ENCODE results near the gene C1orf52.
"Not testable (repeated sequence)": the region's sequence is repeated elsewhere in the genome, so short reads cannot be mapped to it uniquely, and the experiment has no call there.

The C1orf52 gene

DNA sequence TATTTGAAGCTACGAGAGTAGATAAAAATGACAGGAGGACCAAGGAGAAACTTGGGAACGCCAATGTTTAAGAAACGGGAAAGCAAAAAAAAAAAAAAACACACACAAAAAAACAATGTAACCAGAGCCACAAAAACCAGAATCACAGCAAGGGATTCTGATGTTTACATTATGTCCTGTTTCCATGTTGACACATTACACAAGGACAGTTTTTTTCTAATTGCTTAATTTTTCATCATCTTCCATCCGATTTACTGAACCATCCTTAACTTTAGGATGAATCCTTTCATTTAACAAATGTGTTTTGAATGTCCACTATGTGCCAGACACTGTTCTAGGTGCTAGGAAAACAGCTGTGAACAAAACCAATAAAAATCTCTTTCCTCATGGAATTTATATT, 18.3 kb upstream of the C1orf52 start:
- DNase-seq (ENCODE audit: low spot score), result no peak

- DNase-seq (ENCODE audit: low spot score), result no peak
These were observed 17.6 kb upstream of the C1orf52 start for GRCh38 chr1:85276978-85277639.

GRCh38 chr1:85276215-85276977, 16.9 kb upstream of the C1orf52 start, which contains the start of gene BCL10:
Gene BCL10 (minus strand): TSS chr1:85276632. CDS start chr1:85276352, 280 bp downstream.
- peak; percentile 97 for DNase-seq (ENCODE audit: low spot score)

GRCh38 chr1:85275701-85276214, 16.3 kb upstream of the C1orf52 start:
- DNase-seq (ENCODE audit: low spot score), result peak; percentile 18

DNA sequence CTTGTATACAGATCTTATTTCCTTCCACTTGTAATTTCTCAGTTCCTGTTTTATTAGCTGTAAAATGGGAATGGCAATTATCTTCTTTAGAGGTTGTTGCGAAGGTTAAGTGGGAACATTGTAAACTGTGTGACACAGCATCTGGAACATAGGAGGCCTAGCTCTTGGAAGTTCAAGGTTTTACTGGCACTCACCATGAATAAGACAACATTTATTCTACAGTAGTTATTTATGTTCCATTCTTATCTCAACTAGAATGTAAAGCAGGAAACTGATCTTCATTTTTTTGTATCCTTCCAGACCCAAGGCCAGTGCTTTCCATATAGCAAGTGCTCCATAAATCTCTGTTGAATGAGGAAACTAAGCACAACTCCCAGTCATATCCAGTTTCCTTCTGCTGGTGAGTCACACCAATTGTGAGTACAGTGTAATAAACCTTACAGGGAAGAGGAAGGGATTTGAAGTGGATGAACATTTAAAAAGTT, 15.5 kb upstream of the C1orf52 start:
- DNase-seq (ENCODE audit: low spot score), result no peak

- no peak for DNase-seq (ENCODE audit: low spot score)
These were observed 13.9 kb upstream of the C1orf52 start for GRCh38 chr1:85273397-85273796.

- DNase-seq (ENCODE audit: low spot score), result no peak
These were observed 9.5 kb upstream of the C1orf52 start for GRCh38 chr1:85268801-85269585.

DNA sequence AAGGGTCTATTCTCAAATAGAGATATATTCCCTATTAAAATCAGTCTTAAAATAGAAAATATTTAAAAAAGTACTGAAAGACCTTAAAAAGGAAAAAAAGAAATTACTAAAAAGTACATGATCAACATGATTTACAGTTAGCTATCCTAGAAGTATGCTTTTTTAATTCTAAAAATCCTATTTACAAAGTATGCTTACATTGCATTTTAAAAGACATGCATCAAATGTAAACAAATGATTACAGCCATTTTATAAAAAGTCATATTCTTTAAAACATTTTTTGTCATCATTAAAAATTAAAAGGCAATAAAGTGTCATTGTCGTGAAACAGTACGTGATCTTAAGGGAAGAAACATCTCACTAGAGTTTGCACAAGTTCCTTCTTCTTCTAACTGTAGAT, 7.9 kb upstream of the C1orf52 start:
- DNase-seq (ENCODE audit: low spot score), result no peak

DNA sequence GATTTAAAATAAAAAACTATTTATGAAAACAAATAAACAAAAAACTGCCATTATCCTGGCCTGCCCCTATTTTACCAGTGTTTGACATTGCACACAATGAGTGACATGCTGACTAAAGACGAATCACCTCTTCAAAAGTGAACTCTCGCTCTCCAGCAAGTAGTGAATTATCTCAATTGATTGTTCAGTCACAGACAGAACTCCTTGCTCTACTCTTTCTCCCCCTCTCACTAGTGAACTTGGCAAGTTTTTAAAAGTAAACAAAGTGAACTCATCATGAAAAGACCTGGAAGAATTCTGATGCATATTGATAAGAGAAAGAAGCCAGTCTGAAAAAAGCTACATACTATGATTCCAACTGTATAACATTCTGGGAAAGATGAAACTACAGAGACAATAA, 4.7 kb upstream of the C1orf52 start:
- DNase-seq (ENCODE audit: low spot score), result no peak

DNA sequence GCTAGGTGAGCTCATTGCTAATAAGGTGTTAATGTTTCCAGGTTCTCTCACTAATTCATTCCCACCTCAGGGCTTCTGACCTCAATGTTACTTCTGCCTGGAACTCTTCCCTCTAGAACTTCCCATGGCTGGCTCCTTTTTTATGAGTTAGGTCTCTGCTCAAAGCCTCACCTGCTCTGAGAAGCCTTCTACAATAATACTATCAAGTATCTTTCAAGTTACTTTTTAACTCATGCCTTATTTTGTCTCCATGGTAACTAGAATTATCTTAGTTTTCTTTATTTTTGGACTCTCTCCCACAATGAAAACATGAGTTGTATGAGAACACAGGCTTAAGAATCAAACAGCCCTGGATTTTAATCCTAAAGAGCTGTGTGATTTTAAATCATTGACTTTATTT, 3.5 kb upstream of the C1orf52 start:
- DNase-seq (ENCODE audit: low spot score), result no peak

- DNase-seq (ENCODE audit: low spot score), result no peak
These were observed 431 bp upstream of the C1orf52 start for GRCh38 chr1:85259912-85260274.

- DNase-seq (ENCODE audit: low spot score), result no peak
These were observed 835 bp downstream of the C1orf52 start for GRCh38 chr1:85258536-85259117.

DNA sequence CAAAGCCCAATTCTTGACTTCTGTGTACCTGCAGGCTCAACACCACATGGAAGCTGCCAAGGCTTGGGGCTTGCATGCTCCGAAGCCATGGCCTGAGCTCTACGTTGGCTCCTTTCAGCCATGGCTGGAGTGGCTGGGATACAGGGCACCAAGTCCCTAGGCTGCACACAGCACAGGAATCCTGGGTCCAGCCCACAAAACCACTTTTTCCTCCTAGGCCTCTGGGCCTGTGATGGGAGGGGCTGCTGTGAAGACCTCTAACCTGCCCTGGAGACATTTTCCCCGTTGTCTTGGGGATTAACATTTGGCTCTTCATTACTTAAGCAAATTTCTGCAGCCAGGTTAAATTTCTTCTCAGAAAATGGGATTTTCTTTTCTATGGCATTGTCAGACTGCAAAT, 10.4 kb downstream of the C1orf52 start:
- not testable (repeated sequence) for DNase-seq (ENCODE audit: low spot score)

DNA sequence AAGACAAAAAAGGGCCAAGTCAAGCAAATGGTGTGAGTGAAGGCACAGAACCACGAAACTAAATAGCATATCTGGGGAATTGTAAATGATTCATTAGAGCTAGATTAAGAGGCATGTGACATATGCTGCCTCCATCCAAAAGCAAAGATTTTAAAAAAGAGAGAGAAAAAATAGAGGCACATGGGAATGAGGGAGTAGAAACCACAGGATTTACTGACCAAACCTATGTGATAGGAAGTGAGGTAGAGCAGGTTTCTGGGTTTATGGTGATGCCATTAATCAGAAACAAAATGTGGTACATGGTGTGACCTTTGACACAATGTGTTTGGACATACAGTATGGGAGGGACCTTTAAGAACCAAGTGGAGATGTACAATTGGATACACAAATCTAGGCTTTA, 13.6 kb downstream of the C1orf52 start:
- no peak for DNase-seq (ENCODE audit: low spot score)

DNA sequence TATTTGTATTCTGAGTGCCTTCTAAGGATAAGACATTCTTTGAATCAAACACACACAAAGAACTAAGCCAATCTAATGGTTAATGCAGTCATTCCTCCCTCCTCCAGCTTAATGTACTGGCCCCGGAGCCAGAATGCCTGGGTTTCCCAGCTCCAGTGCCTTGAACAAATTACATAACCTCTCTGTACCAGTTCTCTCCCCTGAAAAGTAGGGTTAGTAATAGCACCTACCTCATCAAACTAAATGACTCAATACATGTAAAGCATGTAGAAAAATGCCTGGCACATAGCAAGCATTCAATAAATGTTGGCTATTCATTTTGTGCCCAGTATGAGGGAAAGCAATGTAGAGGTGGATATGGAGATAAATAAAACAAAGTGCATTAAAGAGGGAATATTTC, 14.0 kb downstream of the C1orf52 start:
- no peak for DNase-seq (ENCODE audit: low spot score)

GRCh38 chr1:85244271-85245061, 15.0 kb downstream of the C1orf52 start:
- no peak for DNase-seq (ENCODE audit: low spot score)

- DNase-seq (ENCODE audit: low spot score), result no peak
These were observed 16.1 kb downstream of the C1orf52 start for GRCh38 chr1:85243372-85243771.

GRCh38 chr1:85240643-85241042, 18.8 kb downstream of the C1orf52 start:
- no peak for DNase-seq (ENCODE audit: low spot score)

DNA sequence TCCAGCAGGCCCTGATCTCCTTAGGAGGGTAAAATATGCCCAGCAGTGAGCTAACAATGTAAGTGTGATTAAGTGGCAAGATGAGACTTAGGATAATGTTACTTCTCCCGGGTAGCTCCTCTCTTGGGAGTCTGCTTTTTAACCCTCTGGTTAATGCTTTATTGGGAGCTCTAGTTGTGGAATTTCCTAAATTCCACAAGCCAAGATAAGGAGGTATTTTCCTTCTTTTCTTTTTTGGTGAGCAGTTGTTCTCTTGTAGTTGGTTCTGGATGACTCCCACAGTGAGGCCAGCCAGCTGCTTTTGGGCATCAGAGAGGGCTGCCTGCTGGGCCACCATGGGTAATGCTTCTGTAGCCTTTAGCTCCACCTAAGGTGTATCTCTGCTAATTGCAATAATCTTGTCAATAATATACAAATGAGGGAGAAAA, 19.3 kb downstream of the C1orf52 start:
- peak; percentile 10 for DNase-seq (ENCODE audit: low spot score)

DNA sequence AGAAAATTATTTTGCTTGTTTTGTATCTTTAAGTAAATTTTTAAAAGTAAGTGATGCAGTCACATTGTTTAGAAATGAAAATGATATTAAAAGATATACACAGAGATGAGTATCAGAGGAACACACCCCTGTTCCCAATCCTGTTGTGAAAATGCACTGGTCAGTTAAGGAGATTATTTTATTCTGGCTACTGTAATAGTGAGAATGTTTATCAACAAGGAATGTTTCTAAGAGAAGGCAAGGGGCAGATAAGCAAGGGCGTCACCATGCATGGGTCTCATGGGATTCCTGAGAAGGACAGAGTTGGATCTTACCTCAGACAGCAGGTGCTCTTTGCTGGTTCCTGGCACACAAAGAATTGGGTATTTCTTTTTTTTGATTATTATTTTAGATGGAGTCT, 21.8 kb downstream of the C1orf52 start:
- no peak for DNase-seq (ENCODE audit: low spot score)

DNA sequence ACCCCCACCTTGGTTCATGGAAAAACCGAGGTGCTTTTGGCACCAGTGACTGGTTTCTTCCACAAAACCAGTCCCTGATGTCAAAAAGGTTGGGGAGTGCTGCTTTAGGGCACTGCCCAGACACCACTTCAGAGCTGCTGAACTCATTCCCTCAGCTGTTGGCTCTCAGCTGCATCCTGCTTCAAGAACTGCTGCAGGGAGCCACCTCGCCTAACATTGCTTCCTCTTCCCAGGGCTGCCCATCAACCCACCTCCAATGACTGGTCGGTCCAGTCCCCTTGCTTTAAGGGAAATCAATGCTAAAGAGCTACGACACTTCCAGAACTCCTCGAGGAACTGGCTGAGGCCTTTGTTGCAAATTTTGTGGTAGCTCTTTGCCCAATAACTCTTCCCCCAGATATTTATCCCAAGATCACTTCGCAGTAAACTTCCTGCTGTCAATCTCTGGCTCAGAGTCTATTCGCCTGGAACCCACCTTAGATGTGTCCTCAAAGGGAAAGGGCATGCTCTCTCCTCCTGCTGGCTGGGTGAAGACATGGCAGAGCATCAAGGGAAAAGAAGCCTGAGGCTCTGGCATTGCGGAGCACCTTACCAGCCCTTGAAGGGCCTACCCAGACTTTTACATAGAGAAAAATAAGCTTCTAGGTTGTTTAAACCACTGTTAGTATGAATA, 29.0 kb downstream of the C1orf52 start:
- no peak for DNase-seq (ENCODE audit: low spot score)

Data from CD4-positive, alpha-beta T cell treated with Interleukin-15 for 4 hours (primary cell).